Astrocyte (in vitro differentiated cells and primary cell): Measurements from ENCODE around the gene CRY2.

ENCODE experiments used
- CTCF ChIP-seq: IDR thresholded peaks from 2 replicates; pipeline ENCODE4 v1.5.1; 2011; ENCODE audit warnings: low read depth, mild to moderate bottlenecking, inconsistent platforms, low read length, moderate library complexity; ENCODE audit not compliant: insufficient read depth
- EZH2 ChIP-seq: IDR thresholded peaks from 2 replicates; pipeline ENCODE4 v1.6.1; 2012; ENCODE audit warnings: mild to moderate bottlenecking, low read length, inconsistent platforms; ENCODE audit not compliant: insufficient read depth

- TF ChIP-seq CTCF (no peak), EZH2 (no peak)
These were observed 20.2 kb upstream of the CRY2 start for GRCh38 chr11:45827123-45827522.
